ENCODE results near the gene TANC1. TPM values are rescaled to one million over a fixed set of nuclear protein-coding genes. Genes with fewer than 3 reads are reported as not detected.
A peak's percentile ranks its signal among the peaks of the same experiment; 100 is the strongest.

Gene TANC1
- polyA plus RNA-seq, 3 donors = 52.9 to 73.7 (median 54.5) TPM

GRCh38 chr2:159187106-159187505, 218.7 kb downstream of the TANC1 start:
- no peak for DNase-seq (ENCODE audit: extremely low read depth in 1 of 11, low read depth in 9 of 11, low spot score in 4 of 11)

- DNase-seq (ENCODE audit: extremely low read depth in 1 of 11, low read depth in 9 of 11, low spot score in 4 of 11) = no peak
These were observed 220.0 kb downstream of the TANC1 start for GRCh38 chr2:159188449-159188848.

GRCh38 chr2:159192371-159192918, 224.0 kb downstream of the TANC1 start:
- no peak for DNase-seq (ENCODE audit: extremely low read depth in 1 of 11, low read depth in 9 of 11, low spot score in 4 of 11)

- no peak for DNase-seq (ENCODE audit: extremely low read depth in 1 of 11, low read depth in 9 of 11, low spot score in 4 of 11)
These were observed 225.4 kb downstream of the TANC1 start for GRCh38 chr2:159193791-159194190.

- no peak for DNase-seq (ENCODE audit: extremely low read depth in 1 of 11, low read depth in 9 of 11, low spot score in 4 of 11)
These were observed 225.8 kb downstream of the TANC1 start for GRCh38 chr2:159194241-159194640.

GRCh38 chr2:159195697-159196096, 227.3 kb downstream of the TANC1 start:
- DNase-seq (ENCODE audit: extremely low read depth in 1 of 11, low read depth in 9 of 11, low spot score in 4 of 11) = no peak

GRCh38 chr2:159196393-159196925, 228.0 kb downstream of the TANC1 start:
- DNase-seq (ENCODE audit: extremely low read depth in 1 of 11, low read depth in 9 of 11, low spot score in 4 of 11) = no peak

- no peak for DNase-seq (ENCODE audit: extremely low read depth in 1 of 11, low read depth in 9 of 11, low spot score in 4 of 11)
These were observed 230.8 kb downstream of the TANC1 start for GRCh38 chr2:159199236-159199635.

- no peak for DNase-seq (ENCODE audit: extremely low read depth in 1 of 11, low read depth in 9 of 11, low spot score in 4 of 11)
These were observed 231.5 kb downstream of the TANC1 start for GRCh38 chr2:159199761-159200465.

GRCh38 chr2:159200498-159200897, 232.1 kb downstream of the TANC1 start:
- no peak for DNase-seq (ENCODE audit: extremely low read depth in 1 of 11, low read depth in 9 of 11, low spot score in 4 of 11)

GRCh38 chr2:159201360-159202063, 233.1 kb downstream of the TANC1 start:
- DNase-seq (ENCODE audit: extremely low read depth in 1 of 11, low read depth in 9 of 11, low spot score in 4 of 11) = no peak

GRCh38 chr2:159202568-159203071, 234.2 kb downstream of the TANC1 start:
- peak in 1 of 11 donors; percentile 20 for DNase-seq (ENCODE audit: extremely low read depth in 1 of 11, low read depth in 9 of 11, low spot score in 4 of 11)

- no peak for DNase-seq (ENCODE audit: extremely low read depth in 1 of 11, low read depth in 9 of 11, low spot score in 4 of 11)
These were observed 236.1 kb downstream of the TANC1 start for GRCh38 chr2:159204381-159205144.

GRCh38 chr2:159206736-159207380, 238.4 kb downstream of the TANC1 start:
- no peak for DNase-seq (ENCODE audit: extremely low read depth in 1 of 11, low read depth in 9 of 11, low spot score in 4 of 11)

- no peak for DNase-seq (ENCODE audit: extremely low read depth in 1 of 11, low read depth in 9 of 11, low spot score in 4 of 11)
These were observed 240.0 kb downstream of the TANC1 start for GRCh38 chr2:159208438-159208837.

GRCh38 chr2:159209341-159210306, 241.2 kb downstream of the TANC1 start:
- DNase-seq (ENCODE audit: extremely low read depth in 1 of 11, low read depth in 9 of 11, low spot score in 4 of 11) = no peak
